ENCODE results near the gene BANK1. TPM values are rescaled to one million over a fixed set of nuclear protein-coding genes. Genes with fewer than 3 reads are reported as not detected.
A peak's percentile ranks its signal among the peaks of the same experiment; 100 is the strongest.

BANK1 gene
- total RNA-seq, 1 experiment from 2014 or later: 1.1 TPM

DNA sequence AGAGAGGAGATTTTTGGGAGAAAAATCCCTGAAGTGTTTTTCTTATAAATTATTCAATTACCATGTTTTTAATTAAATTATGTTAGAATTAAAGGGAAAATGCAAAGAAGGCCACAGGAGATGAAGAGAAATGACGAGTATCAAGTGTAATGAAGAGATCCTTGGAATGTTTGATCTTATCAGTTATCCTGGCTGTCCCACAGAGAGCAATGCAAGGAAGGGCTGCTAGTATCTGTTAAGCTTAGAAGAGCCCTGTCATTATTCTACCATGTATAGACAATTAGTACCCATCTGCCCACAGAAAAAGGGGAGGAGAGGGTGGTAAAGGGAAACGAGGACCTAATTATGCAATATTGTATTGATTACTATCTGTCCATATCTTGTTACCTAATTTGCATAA, 257.1 kb downstream of the BANK1 start:
- DNase-seq (ENCODE audit: low read depth): no peak
- in situ Hi-C loops (cut with HindIII; ENCODE audit: low pct_unique_long_range_greater_than_20kb, low sequenced_read_pairs): no loop called here

DNA sequence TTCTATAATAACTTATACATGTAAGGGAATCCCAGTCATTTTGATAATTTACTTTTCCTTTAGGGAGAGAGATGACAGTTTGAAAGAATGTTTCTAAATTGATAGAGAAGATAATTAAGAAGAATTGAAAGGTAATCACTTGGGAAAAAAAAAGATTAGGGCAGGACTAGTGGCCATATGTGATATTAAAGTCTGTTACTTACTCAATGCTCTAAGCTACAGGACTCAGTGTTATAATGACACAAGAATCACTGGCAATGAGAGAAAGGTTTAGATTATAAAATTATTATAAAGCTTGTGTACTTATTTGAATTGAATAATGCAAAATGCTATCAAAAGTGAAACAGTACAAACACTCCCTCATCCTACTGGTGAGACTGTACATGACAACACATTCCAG, 265.3 kb downstream of the BANK1 start:
- no peak for DNase-seq (ENCODE audit: low read depth)
- in situ Hi-C loops (cut with HindIII; ENCODE audit: low pct_unique_long_range_greater_than_20kb, low sequenced_read_pairs): no loop called here

- in situ Hi-C loops (cut with HindIII; ENCODE audit: low pct_unique_long_range_greater_than_20kb, low sequenced_read_pairs): no loop called here
- DNase-seq (ENCODE audit: low read depth): no peak
Observed at GRCh38 chr4:102057122-102057521, 266.6 kb downstream of the BANK1 start.

GRCh38 chr4:102061133-102061532, 270.6 kb downstream of the BANK1 start:
- in situ Hi-C loops (cut with HindIII; ENCODE audit: low pct_unique_long_range_greater_than_20kb, low sequenced_read_pairs): no loop called here
- no peak for DNase-seq (ENCODE audit: low read depth)

GRCh38 chr4:102064747-102065442, 274.4 kb downstream of the BANK1 start:
- in situ Hi-C loops (cut with HindIII; ENCODE audit: low pct_unique_long_range_greater_than_20kb, low sequenced_read_pairs): no loop called here
- no peak for DNase-seq (ENCODE audit: low read depth)

- DNase-seq (ENCODE audit: low read depth): peak; percentile 28
- in situ Hi-C loops (cut with HindIII; ENCODE audit: low pct_unique_long_range_greater_than_20kb, low sequenced_read_pairs): no loop called here
Observed at GRCh38 chr4:102076622-102077021, 286.1 kb downstream of the BANK1 start.

- no peak for DNase-seq (ENCODE audit: low read depth)
- in situ Hi-C loops (cut with HindIII; ENCODE audit: low pct_unique_long_range_greater_than_20kb, low sequenced_read_pairs): no loop called here
Observed at GRCh38 chr4:102080184-102080583, 289.7 kb downstream of the BANK1 start.

DNA sequence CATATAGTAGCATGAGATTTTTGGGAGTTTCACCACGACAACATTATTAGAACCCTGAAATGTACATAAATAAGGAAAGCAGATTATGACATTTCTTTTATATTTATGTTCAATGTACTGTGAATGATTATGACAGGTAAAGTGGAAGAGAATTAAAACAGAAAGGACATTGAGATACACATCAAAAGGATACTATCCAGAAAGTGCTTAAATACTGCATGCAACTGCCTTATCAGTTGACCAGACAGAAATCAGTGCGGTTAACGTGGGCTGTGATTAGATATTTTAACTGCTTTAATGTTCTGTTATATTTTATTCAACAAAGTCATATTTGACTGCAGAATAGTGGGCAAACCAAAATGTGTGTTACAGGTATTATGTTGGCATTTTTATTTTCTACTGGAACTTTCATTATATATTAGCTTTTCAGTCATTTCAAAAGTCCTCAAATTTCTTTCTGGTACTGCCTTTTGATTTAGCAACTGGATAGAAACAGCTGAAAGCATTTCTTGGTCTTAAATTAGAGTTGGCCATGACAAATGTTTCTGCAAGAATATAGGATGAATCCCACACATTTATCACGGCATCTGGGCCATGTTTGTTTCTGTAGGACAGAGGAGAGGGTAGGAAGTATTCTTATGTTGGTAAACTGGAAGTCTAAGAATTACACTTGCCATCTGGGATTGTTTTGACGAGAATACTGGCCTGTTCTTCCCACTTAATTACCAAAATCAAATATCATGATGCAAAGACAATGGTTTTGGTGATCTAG, 299.5 kb downstream of the BANK1 start:
- no peak for DNase-seq (ENCODE audit: low read depth)
- in situ Hi-C loops (cut with HindIII; ENCODE audit: low pct_unique_long_range_greater_than_20kb, low sequenced_read_pairs): no loop called here

DNA sequence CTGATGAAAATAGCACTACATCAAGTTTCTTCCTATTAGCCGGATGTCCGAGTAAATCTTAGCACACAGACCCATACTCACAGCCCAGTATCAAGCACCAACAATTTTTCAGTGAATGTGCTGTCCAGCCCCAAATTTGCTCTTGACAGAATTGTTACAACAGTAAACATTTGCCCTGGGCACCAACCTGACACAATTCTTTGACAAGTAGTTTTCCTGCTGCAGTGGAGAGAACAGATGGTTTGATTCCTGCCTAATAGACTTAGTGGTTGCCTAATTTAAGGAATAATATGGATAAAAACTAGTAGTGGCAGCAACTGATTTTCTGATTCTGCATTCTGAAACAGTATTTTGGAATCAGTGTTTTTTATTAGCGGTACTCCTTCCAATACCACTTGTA, 301.1 kb downstream of the BANK1 start:
- in situ Hi-C loops (cut with HindIII; ENCODE audit: low pct_unique_long_range_greater_than_20kb, low sequenced_read_pairs): no loop called here
- DNase-seq (ENCODE audit: low read depth): no peak

- DNase-seq (ENCODE audit: low read depth): no peak
- in situ Hi-C loops (cut with HindIII; ENCODE audit: low pct_unique_long_range_greater_than_20kb, low sequenced_read_pairs): no loop called here
Observed at GRCh38 chr4:102094481-102094880, 304.0 kb downstream of the BANK1 start.

GRCh38 chr4:102103368-102103767, 312.8 kb downstream of the BANK1 start:
- in situ Hi-C loops (cut with HindIII; ENCODE audit: low pct_unique_long_range_greater_than_20kb, low sequenced_read_pairs): no loop called here

GRCh38 chr4:102104278-102104677, 313.7 kb downstream of the BANK1 start:
- in situ Hi-C loops (cut with HindIII; ENCODE audit: low pct_unique_long_range_greater_than_20kb, low sequenced_read_pairs): no loop called here
- DNase-seq (ENCODE audit: low read depth): no peak

More at GRCh38 chr4:102103368-102103767, 312.8 kb downstream of the BANK1 start:
- DNase-seq (ENCODE audit: low read depth): no peak

GRCh38 chr4:102105983-102106382, 315.5 kb downstream of the BANK1 start:
- DNase-seq (ENCODE audit: low read depth): no peak
- in situ Hi-C loops (cut with HindIII; ENCODE audit: low pct_unique_long_range_greater_than_20kb, low sequenced_read_pairs): no loop called here

DNA sequence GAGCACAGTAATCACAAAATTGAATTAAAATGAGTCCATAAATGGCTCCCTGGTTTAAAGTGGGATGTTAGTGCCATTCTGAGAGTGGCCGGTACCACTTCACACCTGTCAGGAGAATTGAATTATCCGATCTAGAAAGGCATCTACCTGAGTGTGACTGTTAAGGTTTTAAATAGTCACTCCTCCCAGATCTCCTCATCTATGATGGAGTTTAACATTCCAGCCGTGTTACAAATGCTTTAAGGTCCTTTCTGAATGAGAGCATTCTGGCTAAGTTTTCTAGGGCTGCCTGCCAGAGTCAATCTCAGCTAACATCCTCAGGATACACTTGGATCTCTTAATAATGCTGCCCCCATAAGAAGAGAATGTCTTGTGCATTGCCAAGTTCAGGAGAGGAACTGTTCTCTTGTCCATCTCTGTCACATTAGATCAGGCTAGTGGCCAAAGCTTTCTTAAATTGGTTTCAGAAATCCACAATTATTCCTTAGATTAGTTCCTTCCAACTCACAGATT, 323.6 kb downstream of the BANK1 start:
- in situ Hi-C loops (cut with HindIII; ENCODE audit: low pct_unique_long_range_greater_than_20kb, low sequenced_read_pairs): no loop called here

GRCh38 chr4:102116121-102116520, 325.6 kb downstream of the BANK1 start:
- in situ Hi-C loops (cut with HindIII; ENCODE audit: low pct_unique_long_range_greater_than_20kb, low sequenced_read_pairs): no loop called here
- DNase-seq (ENCODE audit: low read depth): no peak

More for the DNA sequence above, 323.6 kb downstream of the BANK1 start:
- DNase-seq (ENCODE audit: low read depth): no peak

- in situ Hi-C loops (cut with HindIII; ENCODE audit: low pct_unique_long_range_greater_than_20kb, low sequenced_read_pairs): no loop called here
- DNase-seq (ENCODE audit: low read depth): no peak
Observed at GRCh38 chr4:102120846-102121245, 330.3 kb downstream of the BANK1 start.
